ES-I3 (cell line): ENCODE measurements around the gene HIPK2.

Source experiments
- H3K36me3 ChIP-seq: 2 replicates; pipeline ENCODE4 v1.6.1; 2013; ENCODE audit warnings: mild to moderate bottlenecking, low read length, control low read depth, moderate library complexity; ENCODE audit not compliant: insufficient read depth
- H3K4me1 ChIP-seq: 2 replicates; pipeline ENCODE4 v1.6.1; 2013; ENCODE audit warnings: mild to moderate bottlenecking, control low read depth, low read length; ENCODE audit not compliant: insufficient read depth
- H3K9ac ChIP-seq: 2 replicates; pipeline ENCODE4 v1.6.1; 2013; ENCODE audit warnings: low read depth, mild to moderate bottlenecking, low read length, moderate library complexity
- H3K9me3 ChIP-seq: 2 replicates; pipeline ENCODE4 v1.6.1; 2013; ENCODE audit warnings: mild to moderate bottlenecking, low read length, moderate library complexity; ENCODE audit not compliant: control insufficient read depth, insufficient read depth

HIPK2 gene

DNA sequence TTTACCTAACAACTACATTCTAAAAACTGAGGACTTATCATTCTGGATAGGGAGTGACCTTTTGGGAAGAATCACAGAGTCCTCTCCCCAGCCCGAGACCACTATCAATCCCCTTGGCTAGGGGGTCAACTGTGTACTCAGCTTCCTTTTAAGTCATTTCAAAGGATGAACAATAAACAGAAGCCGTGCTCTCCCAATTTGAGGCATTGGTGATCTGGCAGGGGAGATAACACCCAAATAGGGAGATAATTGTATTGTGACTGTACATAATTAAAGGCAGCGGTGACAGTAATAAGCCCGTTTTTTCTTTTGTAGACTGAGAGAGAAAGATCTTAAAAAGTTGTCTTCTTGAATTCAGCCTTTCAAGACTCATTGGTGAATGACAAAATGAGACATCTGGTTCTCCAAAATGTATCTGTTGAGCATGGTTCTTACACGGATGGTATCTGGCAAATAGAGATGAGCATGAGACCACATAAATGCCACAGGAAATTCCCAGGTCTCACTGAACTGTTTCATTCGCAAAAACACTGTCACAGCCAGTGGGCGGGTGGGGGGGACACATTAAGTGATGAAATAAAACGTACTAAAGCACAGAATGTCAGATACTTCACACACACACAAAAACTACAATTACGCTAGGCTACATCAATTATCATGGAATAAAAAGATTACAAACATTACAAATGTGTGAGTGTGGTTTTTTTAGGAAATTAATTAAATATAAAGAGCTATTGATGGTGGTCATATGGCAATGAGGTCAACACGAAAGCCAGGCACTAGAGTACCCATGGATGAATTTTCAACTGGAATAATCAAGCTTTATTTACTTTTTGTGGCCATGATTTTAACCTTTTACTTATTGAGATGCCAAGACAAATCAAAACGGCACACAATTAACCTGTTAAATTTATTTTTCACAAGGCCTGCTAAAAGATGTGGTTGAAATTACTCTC lies 108.4 kb downstream of the HIPK2 start:
- H3K36me3 ChIP-seq, result no peaks in the 10 kb centered on the region
- H3K9ac ChIP-seq, result no peak overlapping the region
- H3K9me3 ChIP-seq, result no peaks in the 10 kb centered on the region
- H3K4me1 ChIP-seq, result no peaks in the 10 kb centered on the region

DNA sequence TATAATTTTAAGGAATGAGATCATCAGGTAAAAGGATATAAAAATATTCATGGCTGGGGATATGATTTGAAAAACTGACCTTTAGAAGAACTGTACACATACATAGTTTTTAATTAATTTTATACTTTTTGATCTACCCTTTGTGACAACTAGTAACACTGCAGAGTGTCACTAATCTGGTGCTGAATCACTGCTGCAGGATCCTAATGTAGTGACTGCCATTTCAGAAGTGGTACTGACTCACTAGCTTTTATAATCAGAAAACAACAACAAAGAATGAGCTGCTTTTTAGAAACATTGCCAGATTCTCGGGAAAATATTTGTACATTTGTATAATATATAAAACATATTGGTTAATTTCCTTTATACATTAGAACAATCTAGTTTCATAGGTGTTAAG lies 110.4 kb downstream of the HIPK2 start:
- H3K4me1 ChIP-seq, result no peaks in the 10 kb centered on the region
- H3K9ac ChIP-seq, result no peak overlapping the region
- no peaks in the 10 kb centered on the region for H3K36me3 ChIP-seq
- H3K9me3 ChIP-seq, result no peaks in the 10 kb centered on the region

DNA sequence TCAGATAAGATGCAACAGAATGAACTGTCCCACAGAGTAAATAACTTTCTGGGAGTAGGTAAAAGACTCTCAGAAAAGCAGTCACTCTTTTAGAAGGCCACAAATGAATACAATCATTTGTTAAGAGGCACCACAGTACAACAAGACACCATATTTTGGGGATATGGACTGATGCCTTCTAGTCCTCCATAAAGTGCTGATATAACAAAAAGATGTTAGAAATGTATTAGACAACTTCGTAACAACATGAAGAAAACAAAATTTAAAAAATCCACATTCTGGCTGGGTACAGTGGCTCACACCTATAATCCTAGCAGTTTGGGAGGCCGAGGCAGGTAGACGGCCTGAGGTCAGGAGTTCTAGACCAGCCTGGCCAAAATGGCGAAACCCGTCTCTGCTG lies 111.3 kb downstream of the HIPK2 start:
- H3K9me3 ChIP-seq, result no peaks in the 10 kb centered on the region
- no peak overlapping the region for H3K9ac ChIP-seq
- no peaks in the 10 kb centered on the region for H3K4me1 ChIP-seq
- no peaks in the 10 kb centered on the region for H3K36me3 ChIP-seq

DNA sequence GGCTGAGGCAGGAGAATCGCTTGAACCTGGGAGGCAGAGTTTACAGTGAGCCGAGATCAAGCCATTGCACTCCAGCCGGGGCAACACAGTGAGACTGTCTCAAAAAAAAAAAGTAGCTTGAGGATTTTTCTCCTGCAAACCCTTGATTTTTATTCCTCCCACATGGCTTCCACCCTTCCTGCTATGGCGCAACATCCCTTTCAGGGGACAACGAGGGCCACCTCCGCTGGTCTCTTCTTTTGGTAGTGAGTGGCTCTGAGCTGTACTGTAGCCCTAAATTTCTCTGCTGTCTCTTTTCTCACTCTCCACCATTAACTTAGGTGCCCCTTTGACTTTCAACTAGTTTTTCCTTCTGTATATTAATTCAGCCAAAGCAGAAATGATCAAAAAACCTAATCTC lies 113.4 kb downstream of the HIPK2 start:
- Histone ChIP-seq H3K9me3 (no peaks in the 10 kb centered on the region), H3K4me1 (peaks cover 16% of the 10 kb centered on the region), H3K36me3 (no peaks in the 10 kb centered on the region), H3K9ac (no peak overlapping the region)

DNA sequence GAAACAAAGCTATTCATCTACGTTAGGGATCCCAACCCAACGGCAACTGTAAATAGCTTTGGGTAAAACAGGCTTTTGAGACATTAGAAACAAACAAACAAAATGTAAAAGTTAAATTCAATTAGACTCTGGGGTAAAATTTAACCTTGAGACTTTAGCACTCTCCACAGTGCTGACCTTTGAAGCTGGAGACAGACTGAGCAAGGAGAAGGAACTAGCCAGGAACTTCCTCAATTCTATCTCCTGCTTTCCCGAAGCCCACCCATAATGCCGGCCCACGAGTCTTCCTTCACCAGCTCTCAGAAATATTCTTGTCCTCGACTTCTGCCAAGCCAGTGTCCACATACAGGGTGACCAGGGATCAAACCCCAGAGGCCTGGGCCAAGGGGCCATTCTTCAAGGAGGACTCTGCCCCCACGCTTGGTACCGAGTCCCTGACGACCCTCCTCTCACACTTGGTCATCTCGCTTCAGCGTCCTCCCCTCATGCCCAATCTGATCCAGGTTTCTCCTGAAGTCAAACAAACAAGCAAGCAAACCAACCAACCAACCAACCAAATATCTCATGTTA lies 114.1 kb downstream of the HIPK2 start:
- no peak overlapping the region for H3K9ac ChIP-seq
- H3K9me3 ChIP-seq, result no peaks in the 10 kb centered on the region
- H3K36me3 ChIP-seq, result no peaks in the 10 kb centered on the region
- peaks cover 22% of the 10 kb centered on the region for H3K4me1 ChIP-seq

DNA sequence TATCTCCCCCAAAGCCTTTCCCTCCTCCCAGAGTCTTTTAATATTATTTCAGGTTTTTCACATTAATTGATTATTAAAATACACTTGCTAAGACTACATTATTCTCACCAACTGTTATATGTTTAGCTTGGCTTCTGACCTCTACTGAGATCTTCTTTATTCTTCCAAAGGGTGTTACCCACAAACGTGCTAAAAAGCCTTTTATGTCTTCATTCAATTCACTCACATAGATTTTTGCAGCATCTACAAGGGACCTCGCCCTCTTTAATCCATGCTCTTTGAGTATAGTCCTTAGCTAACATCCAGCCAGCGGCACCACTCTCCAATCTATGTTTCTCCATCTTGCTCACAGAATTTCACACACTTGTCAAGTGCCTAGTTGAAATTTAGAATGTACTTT lies 115.9 kb downstream of the HIPK2 start:
- Histone ChIP-seq H3K36me3 (no peaks in the 10 kb centered on the region), H3K9ac (no peak overlapping the region), H3K4me1 (peaks cover 22% of the 10 kb centered on the region), H3K9me3 (no peaks in the 10 kb centered on the region)

DNA sequence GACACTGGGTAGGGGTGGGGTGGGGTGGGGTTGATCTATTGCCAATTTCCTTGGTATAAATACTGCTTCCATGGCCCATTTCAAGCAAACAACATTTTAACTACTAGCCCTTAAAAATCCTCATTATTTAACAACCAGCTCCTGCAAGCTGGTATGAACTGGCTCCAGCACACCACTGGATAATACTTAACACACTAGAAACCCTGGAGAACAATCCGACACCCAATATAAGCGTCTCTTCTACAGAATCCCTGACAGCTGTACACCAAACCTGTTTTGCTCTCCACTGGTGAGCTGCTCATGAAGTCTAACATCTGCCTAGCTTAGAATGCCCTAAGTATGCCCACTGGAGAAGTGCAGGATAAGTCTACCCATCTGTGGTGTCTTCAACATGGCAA lies 116.8 kb downstream of the HIPK2 start:
- Histone ChIP-seq H3K4me1 (peaks cover 22% of the 10 kb centered on the region), H3K9me3 (no peaks in the 10 kb centered on the region), H3K36me3 (no peaks in the 10 kb centered on the region), H3K9ac (no peak overlapping the region)

DNA sequence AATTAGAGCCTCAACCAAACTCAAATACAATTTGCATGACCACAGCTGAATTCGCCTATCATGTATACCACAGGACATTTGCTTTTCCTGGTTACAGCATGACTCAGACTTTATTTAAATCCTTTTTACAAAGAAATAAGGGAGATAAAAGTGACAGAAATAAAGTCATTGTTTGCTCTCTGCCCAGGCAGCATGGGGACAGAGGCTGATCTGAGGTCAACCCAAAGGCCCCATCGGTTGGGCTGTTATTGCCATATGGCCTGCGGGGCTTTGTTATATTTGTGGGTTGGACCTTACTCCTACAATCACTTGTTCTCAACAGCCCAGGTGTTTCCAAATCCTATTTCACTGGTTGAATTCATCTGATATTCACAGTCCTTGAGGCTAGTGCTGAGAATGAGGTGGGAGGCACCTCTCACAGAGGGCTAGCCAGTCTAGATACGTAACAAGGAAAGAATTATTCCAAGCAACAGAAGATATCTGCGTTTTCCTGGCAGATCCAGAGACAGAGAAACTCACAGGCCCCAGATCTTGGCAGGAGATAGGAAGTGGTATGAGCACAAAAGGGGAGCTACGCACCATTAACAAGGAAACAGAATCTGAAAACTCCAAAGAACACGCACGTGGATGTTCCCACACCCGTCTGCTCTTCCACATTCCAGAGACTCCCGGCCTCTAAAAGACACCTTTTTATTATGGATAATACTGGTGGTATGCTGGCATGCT lies 117.3 kb downstream of the HIPK2 start:
- Histone ChIP-seq H3K36me3 (no peaks in the 10 kb centered on the region), H3K4me1 (peaks cover 22% of the 10 kb centered on the region), H3K9ac (no peak overlapping the region)

DNA sequence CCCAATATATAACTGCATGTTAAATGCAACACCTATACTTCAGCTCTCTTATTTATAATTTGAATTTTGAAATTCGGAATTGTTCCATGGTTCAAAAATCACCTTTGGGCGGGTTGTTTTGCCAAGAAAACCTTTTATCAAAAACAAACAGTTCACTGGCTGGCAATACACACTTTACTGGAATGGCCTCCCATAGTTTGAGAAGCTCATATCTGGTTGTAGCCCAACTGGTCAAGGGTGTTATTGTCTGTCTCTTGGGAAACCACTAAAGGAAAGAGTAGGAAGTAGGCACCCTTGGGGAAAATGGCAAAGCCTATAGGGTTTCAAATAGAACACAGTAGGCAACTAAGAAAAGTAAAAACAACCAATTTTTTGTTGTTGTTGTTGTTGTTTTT lies 117.9 kb downstream of the HIPK2 start:
- peaks cover 22% of the 10 kb centered on the region for H3K4me1 ChIP-seq
- no peaks in the 10 kb centered on the region for H3K36me3 ChIP-seq
- no peaks in the 10 kb centered on the region for H3K9me3 ChIP-seq
- H3K9ac ChIP-seq, result no peak overlapping the region

More for the DNA sequence above, 117.3 kb downstream of the HIPK2 start:
- H3K9me3 ChIP-seq, result no peaks in the 10 kb centered on the region

DNA sequence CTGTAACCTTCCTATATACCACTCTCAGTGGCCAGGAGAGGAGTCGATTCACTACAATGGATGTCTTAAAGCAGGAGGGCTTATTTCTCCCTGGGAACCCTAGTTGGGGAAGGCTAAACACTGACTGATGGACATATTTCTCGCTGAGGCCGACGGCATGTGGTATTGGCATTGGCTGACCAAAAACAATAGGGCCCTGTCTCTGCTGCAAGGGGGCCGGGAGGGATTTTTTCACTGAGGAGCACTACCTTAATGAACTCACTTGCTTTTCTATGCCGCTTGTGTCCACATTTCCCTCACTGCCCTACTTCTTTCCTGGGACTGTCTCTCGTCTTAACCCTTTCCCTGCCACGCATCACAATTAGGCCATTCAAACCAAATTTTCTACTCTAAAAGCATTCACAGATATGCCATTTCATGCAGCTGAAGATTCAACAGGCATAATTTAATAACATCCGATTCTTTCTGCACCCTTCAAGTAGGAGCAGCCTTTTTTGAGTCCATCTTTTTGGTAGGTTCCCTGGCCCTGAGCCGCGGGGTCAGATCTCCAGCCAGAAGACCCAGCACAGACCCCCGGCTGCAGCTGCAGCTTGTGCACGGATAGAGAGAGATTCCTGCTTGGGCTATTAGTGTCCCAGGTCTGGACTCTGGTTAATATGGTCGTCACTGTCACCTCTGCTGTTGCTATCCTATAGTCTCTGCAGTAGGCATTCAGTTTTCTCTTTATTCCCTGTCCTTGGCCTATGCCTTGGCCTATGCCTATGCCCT lies 118.7 kb downstream of the HIPK2 start:
- peaks cover 22% of the 10 kb centered on the region for H3K4me1 ChIP-seq
- H3K9ac ChIP-seq, result no peak overlapping the region
- H3K36me3 ChIP-seq, result no peaks in the 10 kb centered on the region
- no peaks in the 10 kb centered on the region for H3K9me3 ChIP-seq

DNA sequence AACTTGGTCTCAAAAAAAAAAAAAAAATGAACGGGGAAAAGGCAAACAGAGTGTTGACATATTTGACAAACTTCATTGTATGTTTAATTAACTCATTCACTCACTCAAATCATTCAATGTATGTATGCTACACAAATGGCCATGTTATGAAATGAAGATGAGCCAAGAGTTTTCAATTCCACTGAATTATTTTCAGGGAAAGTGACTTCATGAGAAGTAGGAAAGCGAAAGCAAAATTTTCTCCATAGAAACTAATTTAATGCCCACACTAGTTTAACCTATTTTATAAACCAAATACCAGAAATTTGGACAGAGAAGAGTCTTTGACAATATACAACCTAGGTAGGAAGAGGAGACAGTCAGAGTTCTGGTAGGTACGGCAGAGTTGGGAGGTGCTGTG lies 119.5 kb downstream of the HIPK2 start:
- peaks cover 22% of the 10 kb centered on the region for H3K4me1 ChIP-seq
- H3K9ac ChIP-seq, result no peak overlapping the region
- H3K36me3 ChIP-seq, result no peaks in the 10 kb centered on the region
- no peaks in the 10 kb centered on the region for H3K9me3 ChIP-seq

DNA sequence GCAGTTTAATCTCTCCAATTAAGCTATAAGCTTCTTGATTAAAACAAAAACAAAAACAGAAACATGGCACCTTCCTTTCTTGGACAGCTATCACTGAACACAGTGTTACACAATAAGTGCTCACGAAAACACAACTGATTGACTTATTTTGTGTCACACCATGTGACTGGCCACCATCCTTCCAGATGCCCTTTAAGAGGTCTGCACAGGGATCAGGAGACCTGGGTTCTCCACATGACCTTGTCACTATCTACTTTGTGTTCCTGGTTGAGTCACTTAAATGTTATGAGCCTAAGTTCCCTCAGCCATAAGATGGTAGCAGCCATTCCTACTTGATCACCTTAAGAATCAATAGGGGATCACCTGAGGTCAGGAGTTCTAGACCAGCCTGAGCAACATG lies 120.1 kb downstream of the HIPK2 start:
- Histone ChIP-seq H3K4me1 (peaks cover 22% of the 10 kb centered on the region), H3K9ac (no peak overlapping the region), H3K9me3 (no peaks in the 10 kb centered on the region), H3K36me3 (no peaks in the 10 kb centered on the region)

DNA sequence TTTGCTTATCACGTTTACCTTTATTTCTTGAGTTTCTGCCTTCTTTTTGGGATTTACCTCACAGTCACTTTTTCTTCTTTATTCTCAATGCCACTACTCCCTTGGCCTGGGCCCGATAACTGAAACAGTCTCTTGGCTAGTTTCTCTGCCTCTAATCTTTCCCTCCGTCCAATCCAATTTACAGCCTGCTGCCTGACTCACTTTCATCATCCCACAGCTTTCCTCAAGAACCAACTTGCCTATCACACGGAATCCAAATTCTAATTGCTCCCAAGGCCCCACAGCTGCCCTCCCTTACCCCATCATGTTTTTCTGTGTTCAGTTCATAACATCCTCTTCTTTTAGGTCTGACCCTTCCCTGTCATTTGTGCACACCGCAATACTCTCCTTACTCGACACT lies 121.4 kb downstream of the HIPK2 start:
- no peak overlapping the region for H3K9ac ChIP-seq
- H3K4me1 ChIP-seq, result peaks cover 22% of the 10 kb centered on the region
- H3K9me3 ChIP-seq, result no peaks in the 10 kb centered on the region
- no peaks in the 10 kb centered on the region for H3K36me3 ChIP-seq

DNA sequence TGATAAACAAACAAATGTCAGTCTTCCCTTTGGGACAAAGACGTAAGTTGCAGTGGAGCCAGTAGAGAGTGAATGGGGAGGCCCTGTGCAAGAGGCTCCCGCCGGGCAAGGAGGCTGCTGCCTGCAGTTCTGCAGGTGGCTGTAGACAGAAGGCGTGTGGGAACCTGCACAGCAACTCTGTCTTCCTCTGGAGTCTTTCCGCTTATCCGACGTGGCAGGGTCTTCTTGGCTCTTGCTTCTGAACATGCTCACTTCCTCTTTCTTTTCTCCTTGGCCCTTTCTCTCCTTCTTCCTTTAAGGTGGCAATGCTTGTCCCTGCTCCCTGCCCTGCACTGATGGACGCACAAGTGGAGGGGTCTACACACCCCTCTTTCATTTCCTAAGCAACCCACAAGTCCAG lies 122.5 kb downstream of the HIPK2 start:
- Histone ChIP-seq H3K4me1 (peaks cover 13% of the 10 kb centered on the region), H3K9ac (no peak overlapping the region), H3K36me3 (no peaks in the 10 kb centered on the region), H3K9me3 (no peaks in the 10 kb centered on the region)
